Measurements from ENCODE around the gene CMKLR1. TPM values are rescaled to one million over a fixed set of nuclear protein-coding genes. Genes with fewer than 3 reads are reported as not detected.

CMKLR1 gene
- total and polyA plus RNA-seq, 2 donors (not counting 1 experiment from before 2014, with no cell fraction given), result 0.06 to 0.54 TPM

DNA sequence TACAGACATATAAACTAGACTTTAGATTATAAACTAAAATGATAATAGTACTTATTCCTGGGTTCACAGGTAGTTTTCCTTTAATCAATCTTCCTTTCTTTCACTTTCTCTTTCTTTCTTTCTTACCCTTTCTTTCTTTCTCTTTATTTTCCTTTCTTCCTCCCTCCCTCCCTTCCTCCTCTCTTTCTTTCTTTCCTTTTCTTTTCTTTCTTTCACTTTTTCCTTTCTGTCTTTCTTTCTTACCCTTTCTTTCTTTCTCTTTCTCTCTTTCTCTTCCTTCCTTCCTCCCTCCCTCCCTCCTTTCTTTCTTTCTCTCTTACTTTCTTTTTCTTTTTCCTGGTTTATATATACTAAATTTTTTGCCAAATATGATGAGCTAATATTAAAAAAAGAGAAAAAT is 61.5 kb downstream of the CMKLR1 start:
- peaks cover 11% of the 10 kb centered on the region for H3K27me3 Mint-ChIP-seq
- H3K27ac Mint-ChIP-seq, result no peak overlapping the region
- H3K79me2 ChIP-seq (ENCODE audit: control insufficient read depth, insufficient read depth, low read length), result no peaks in the 10 kb centered on the region
- no peaks in the 10 kb centered on the region for H3K9me3 Mint-ChIP-seq (ENCODE audit: insufficient read depth)
- DNase-seq (no peak), ATAC-seq (ENCODE audit: low read depth) (no peak)
- no peaks in the 10 kb centered on the region for H4K20me1 ChIP-seq (ENCODE audit: control insufficient read depth, insufficient read depth, low read length, poor library complexity, severe bottlenecking)
- no peak overlapping the region for H2AFZ ChIP-seq (ENCODE audit: insufficient read depth, low read depth, low read length, poor library complexity, severe bottlenecking)
- H3K4me2 ChIP-seq (replicated peaks; ENCODE audit: low read depth, low read length, poor library complexity, severe bottlenecking), result no peak overlapping the region
- ChIA-PET CTCF (no interaction called here), POLR2A (no interaction called here)
- H3K4me3 Mint-ChIP-seq, result no peak overlapping the region
- peaks cover 0 to 5% (median 1%) of the 10 kb centered on the region in 4 experiments for H3K27me3 ChIP-seq (replicated peaks in 1 of 4; ENCODE audit: control extremely low read depth in 1 of 4, control insufficient read depth in 3 of 4, insufficient read depth in 4 of 4, low read length in 3 of 4)
- H3K9ac ChIP-seq (ENCODE audit: low read length), result no peak overlapping the region
- H3K4me1 Mint-ChIP-seq, result no peaks in the 10 kb centered on the region
- H3K9me3 ChIP-seq (ENCODE audit: control extremely low read depth in 1 of 3, control insufficient read depth in 2 of 3, insufficient read depth in 1 of 3, low read length in 2 of 3), result peaks cover 0 to 3% (median 0%) of the 10 kb centered on the region in 3 donors
- H3K36me3 ChIP-seq (replicated peaks in 1 of 2; ENCODE audit: control extremely low read depth in 1 of 2, control insufficient read depth in 1 of 2, extremely low read depth in 1 of 2, insufficient read depth in 2 of 2, low read length in 1 of 2), result no peaks in the 10 kb centered on the region
- no peak overlapping the region for H3K27ac ChIP-seq (ENCODE audit: low read length in 2 of 2)
- H3K4me3 ChIP-seq (ENCODE audit: control extremely low read depth in 1 of 5, extremely low read depth in 1 of 5, insufficient read depth in 1 of 5, low read depth in 2 of 5, low read length in 4 of 5), result no peak overlapping the region
- intact Hi-C loops (cut with micrococcal nuclease), result no loop called here
- no peaks in the 10 kb centered on the region for H3K4me1 ChIP-seq (ENCODE audit: control insufficient read depth in 2 of 2, insufficient read depth in 2 of 2, low read length in 2 of 2)
- TF ChIP-seq, protein P1, sequence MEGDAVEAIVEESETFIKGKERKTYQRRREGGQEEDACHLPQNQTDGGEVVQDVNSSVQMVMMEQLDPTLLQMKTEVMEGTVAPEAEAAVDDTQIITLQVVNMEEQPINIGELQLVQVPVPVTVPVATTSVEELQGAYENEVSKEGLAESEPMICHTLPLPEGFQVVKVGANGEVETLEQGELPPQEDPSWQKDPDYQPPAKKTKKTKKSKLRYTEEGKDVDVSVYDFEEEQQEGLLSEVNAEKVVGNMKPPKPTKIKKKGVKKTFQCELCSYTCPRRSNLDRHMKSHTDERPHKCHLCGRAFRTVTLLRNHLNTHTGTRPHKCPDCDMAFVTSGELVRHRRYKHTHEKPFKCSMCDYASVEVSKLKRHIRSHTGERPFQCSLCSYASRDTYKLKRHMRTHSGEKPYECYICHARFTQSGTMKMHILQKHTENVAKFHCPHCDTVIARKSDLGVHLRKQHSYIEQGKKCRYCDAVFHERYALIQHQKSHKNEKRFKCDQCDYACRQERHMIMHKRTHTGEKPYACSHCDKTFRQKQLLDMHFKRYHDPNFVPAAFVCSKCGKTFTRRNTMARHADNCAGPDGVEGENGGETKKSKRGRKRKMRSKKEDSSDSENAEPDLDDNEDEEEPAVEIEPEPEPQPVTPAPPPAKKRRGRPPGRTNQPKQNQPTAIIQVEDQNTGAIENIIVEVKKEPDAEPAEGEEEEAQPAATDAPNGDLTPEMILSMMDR (IDR thresholded peaks at IDR 0.05), result peak; percentile 17
- no peak for TF ChIP-seq EZH2 (IDR thresholded peaks at IDR 0.05; ENCODE audit: borderline replicate concordance, insufficient read depth, low read depth, low read length, poor library complexity, severe bottlenecking)

DNA sequence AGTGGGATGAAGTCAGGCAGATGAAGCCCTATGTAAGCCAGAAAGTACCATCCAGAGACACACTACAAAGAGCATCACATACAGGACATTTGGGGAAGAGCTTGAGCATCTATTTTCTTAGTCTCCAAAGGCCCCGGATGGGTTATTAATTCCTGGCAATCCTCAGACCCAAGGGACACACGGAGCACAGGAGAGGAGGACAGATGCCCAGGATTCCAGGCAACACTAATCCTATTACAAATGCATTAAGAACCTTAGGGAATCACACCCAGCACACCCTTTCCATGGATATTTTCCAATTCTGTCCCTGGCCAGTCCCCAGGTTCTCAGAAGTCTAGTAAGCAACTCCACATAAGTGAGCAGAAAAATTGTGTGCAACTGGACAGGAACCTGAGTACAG is 65.9 kb downstream of the CMKLR1 start:
- POLR2A ChIA-PET, result no interaction called here
- Histone ChIP-seq H3K4me3 (ENCODE audit: control extremely low read depth in 1 of 5, extremely low read depth in 1 of 5, insufficient read depth in 1 of 5, low read depth in 2 of 5, low read length in 4 of 5) (no peak overlapping the region), H3K79me2 (ENCODE audit: control insufficient read depth, insufficient read depth, low read length) (no peaks in the 10 kb centered on the region), H3K36me3 (replicated peaks in 1 of 2; ENCODE audit: control extremely low read depth in 1 of 2, control insufficient read depth in 1 of 2, extremely low read depth in 1 of 2, insufficient read depth in 2 of 2, low read length in 1 of 2) (no peaks in the 10 kb centered on the region), H3K9me3 (ENCODE audit: control extremely low read depth in 1 of 3, control insufficient read depth in 2 of 3, insufficient read depth in 1 of 3, low read length in 2 of 3) (peaks cover 0 to 3% (median 0%) of the 10 kb centered on the region in 3 donors), H3K27ac (ENCODE audit: low read length in 2 of 2) (no peak overlapping the region), H2AFZ (ENCODE audit: insufficient read depth, low read depth, low read length, poor library complexity, severe bottlenecking) (no peak overlapping the region), H3K4me1 (ENCODE audit: control insufficient read depth in 2 of 2, insufficient read depth in 2 of 2, low read length in 2 of 2) (no peaks in the 10 kb centered on the region), H3K27me3 (replicated peaks in 1 of 4; ENCODE audit: control extremely low read depth in 1 of 4, control insufficient read depth in 3 of 4, insufficient read depth in 4 of 4, low read length in 3 of 4) (no peaks in the 10 kb centered on the region), H3K4me2 (replicated peaks; ENCODE audit: low read depth, low read length, poor library complexity, severe bottlenecking) (no peak overlapping the region), H4K20me1 (ENCODE audit: control insufficient read depth, insufficient read depth, low read length, poor library complexity, severe bottlenecking) (no peaks in the 10 kb centered on the region), H3K9ac (ENCODE audit: low read length) (no peak overlapping the region)
- no peak for ATAC-seq (ENCODE audit: low read depth)
- 80% methylated on average over 2 of the region's 2 CpGs for WGBS (ENCODE audit: insufficient coverage)
- CTCF ChIA-PET, result no interaction called here
- H3K4me3 Mint-ChIP-seq, result no peak overlapping the region
- intact Hi-C loops (cut with micrococcal nuclease), result no loop called here
- H3K9me3 Mint-ChIP-seq (ENCODE audit: insufficient read depth), result no peaks in the 10 kb centered on the region
- TF ChIP-seq, protein P1 (IDR thresholded peaks at IDR 0.05), result no peak
- no peak for TF ChIP-seq EZH2 (IDR thresholded peaks at IDR 0.05; ENCODE audit: borderline replicate concordance, insufficient read depth, low read depth, low read length, poor library complexity, severe bottlenecking)
- no peaks in the 10 kb centered on the region for H3K4me1 Mint-ChIP-seq
- no peak overlapping the region for H3K27ac Mint-ChIP-seq
- DNase-seq, result no peak
- H3K27me3 Mint-ChIP-seq, result no peaks in the 10 kb centered on the region

All from B cell (primary cell).